Activated naive CD4-positive, alpha-beta T cell treated with anti-CD3 and anti-CD28 coated beads for 36 hours (primary cell): ENCODE data around the gene SGSM2. TPM values are rescaled to one million over a fixed set of nuclear protein-coding genes. Genes with fewer than 3 reads are reported as not detected.

Experiments
- CTCF ChIA-PET: fragments of 350-600 bp; sonication (Branson Sonifier 250); formaldehyde crosslinking; loops from one replicate; lab custom pipeline; 2021; ENCODE audit warnings: antibody characterized with exemption; lab: Charles Lee
- DNase-seq: peaks from one replicate; pipeline ENCODE4 v3.0.0-alpha.2; 2020
- H3K27ac Mint-ChIP-seq: one replicate; pipeline ENCODE4 v1.8.0; 2021; ENCODE audit warnings: mild to moderate bottlenecking, mixed read lengths
- H3K27me3 Mint-ChIP-seq: one replicate; pipeline ENCODE4 v1.8.0; 2021; ENCODE audit warnings: low read depth, mixed read lengths
- H3K36me3 Mint-ChIP-seq: one replicate; pipeline ENCODE4 v1.8.0; 2021; ENCODE audit warnings: low read depth, mixed read lengths
- H3K4me1 Mint-ChIP-seq: one replicate; pipeline ENCODE4 v1.8.0; 2021; ENCODE audit warnings: low read depth, mixed read lengths
- H3K4me3 Mint-ChIP-seq: one replicate; pipeline ENCODE4 v1.8.0; 2021; ENCODE audit warnings: mild to moderate bottlenecking, moderate library complexity, mixed read lengths
- H3K9me3 Mint-ChIP-seq: one replicate; pipeline ENCODE4 v1.8.0; 2021; ENCODE audit warnings: mixed read lengths
- intact Hi-C: fragments of 100-400 bp; cut with micrococcal nuclease; formaldehyde crosslinking; loops from one replicate; pipeline ENCODE4 v1.15.1; 2023
- total RNA-seq, 2 experiments: library from RNA; stranded (reverse); gene quantifications; one replicate each; pipeline ENCODE4 v1.2.3, GENCODE V29; 2021

SGSM2 gene
- total RNA-seq, 2 experiments from 2014 or later: 20.3 to 22.0 TPM

GRCh38 chr17:2372180-2372579, 34.9 kb downstream of the SGSM2 start:
- Mint-ChIP-seq H3K27me3 (no peaks in the 10 kb centered on the region), H3K4me1 (no peaks in the 10 kb centered on the region), H3K9me3 (no peaks in the 10 kb centered on the region), H3K27ac (no peak overlapping the region), H3K4me3 (no peak overlapping the region), H3K36me3 (no peaks in the 10 kb centered on the region)
- CTCF ChIA-PET: interaction anchor here (0.9 kb wide), 1 partner anchor 10 kb away, joined by 3 read pairs; no protein-coding TSS in a partner anchor
- DNase-seq: no peak
- intact Hi-C loops: no loop called here

GRCh38 chr17:2372681-2373080, 35.4 kb downstream of the SGSM2 start:
- CTCF ChIA-PET: interaction anchor here (0.9 kb wide), 1 partner anchor 10 kb away, joined by 3 read pairs; no protein-coding TSS in a partner anchor
- H3K27ac Mint-ChIP-seq: no peak overlapping the region
- no peaks in the 10 kb centered on the region for H3K36me3 Mint-ChIP-seq
- H3K4me1 Mint-ChIP-seq: no peaks in the 10 kb centered on the region
- no peak for DNase-seq
- H3K9me3 Mint-ChIP-seq: no peaks in the 10 kb centered on the region
- H3K27me3 Mint-ChIP-seq: no peaks in the 10 kb centered on the region
- H3K4me3 Mint-ChIP-seq: no peak overlapping the region
- intact Hi-C loops: no loop called here

GRCh38 chr17:2373179-2373578, 35.9 kb downstream of the SGSM2 start:
- no peaks in the 10 kb centered on the region for H3K27me3 Mint-ChIP-seq
- no peak for DNase-seq
- H3K4me3 Mint-ChIP-seq: no peak overlapping the region

GRCh38 chr17:2374549-2375285, 37.4 kb downstream of the SGSM2 start:
- DNase-seq: no peak
- Mint-ChIP-seq H3K9me3 (no peaks in the 10 kb centered on the region), H3K4me3 (no peak overlapping the region), H3K4me1 (no peaks in the 10 kb centered on the region), H3K36me3 (no peaks in the 10 kb centered on the region), H3K27ac (no peak overlapping the region), H3K27me3 (no peaks in the 10 kb centered on the region)
- CTCF ChIA-PET: no interaction called here
- intact Hi-C loops: no loop called here

More at GRCh38 chr17:2373179-2373578, 35.9 kb downstream of the SGSM2 start:
- no peak overlapping the region for H3K27ac Mint-ChIP-seq
- no peaks in the 10 kb centered on the region for H3K4me1 Mint-ChIP-seq
- intact Hi-C loops: no loop called here
- H3K36me3 Mint-ChIP-seq: no peaks in the 10 kb centered on the region
- CTCF ChIA-PET: interaction anchor here (0.9 kb wide), 1 partner anchor 9 kb away, joined by 3 read pairs; no protein-coding TSS in a partner anchor
- H3K9me3 Mint-ChIP-seq: no peaks in the 10 kb centered on the region

- H3K27ac Mint-ChIP-seq: no peak overlapping the region
- CTCF ChIA-PET: no interaction called here
- H3K36me3 Mint-ChIP-seq: no peaks in the 10 kb centered on the region
- no peaks in the 10 kb centered on the region for H3K27me3 Mint-ChIP-seq
- H3K4me3 Mint-ChIP-seq: no peak overlapping the region
- H3K4me1 Mint-ChIP-seq: no peaks in the 10 kb centered on the region
- DNase-seq: no peak
- intact Hi-C loops: no loop called here
- no peaks in the 10 kb centered on the region for H3K9me3 Mint-ChIP-seq
Observed at GRCh38 chr17:2375406-2375805, 38.1 kb downstream of the SGSM2 start.

GRCh38 chr17:2376107-2376506, 38.8 kb downstream of the SGSM2 start:
- no peaks in the 10 kb centered on the region for H3K36me3 Mint-ChIP-seq
- no peaks in the 10 kb centered on the region for H3K27me3 Mint-ChIP-seq
- CTCF ChIA-PET: interaction anchor here (1.2 kb wide), 1 partner anchor 40 kb away, joined by 4 read pairs; no protein-coding TSS in a partner anchor
- no peak for DNase-seq
- intact Hi-C loops: no loop called here
- no peak overlapping the region for H3K4me3 Mint-ChIP-seq
- no peak overlapping the region for H3K27ac Mint-ChIP-seq
- no peaks in the 10 kb centered on the region for H3K4me1 Mint-ChIP-seq
- H3K9me3 Mint-ChIP-seq: no peaks in the 10 kb centered on the region

- Mint-ChIP-seq H3K27me3 (no peaks in the 10 kb centered on the region), H3K36me3 (no peaks in the 10 kb centered on the region), H3K9me3 (no peaks in the 10 kb centered on the region), H3K27ac (no peak overlapping the region), H3K4me1 (no peaks in the 10 kb centered on the region), H3K4me3 (no peak overlapping the region)
- DNase-seq: no peak
- intact Hi-C loops: no loop called here
- CTCF ChIA-PET: interaction anchor here (0.7 kb wide), 1 partner anchor 44 kb away, joined by 3 read pairs; no protein-coding TSS in a partner anchor
Observed at GRCh38 chr17:2377659-2378058, 40.4 kb downstream of the SGSM2 start.

- Mint-ChIP-seq H3K36me3 (no peaks in the 10 kb centered on the region), H3K4me3 (no peak overlapping the region), H3K27me3 (no peaks in the 10 kb centered on the region), H3K4me1 (no peaks in the 10 kb centered on the region), H3K27ac (no peak overlapping the region), H3K9me3 (no peaks in the 10 kb centered on the region)
- CTCF ChIA-PET: interaction anchor here (0.6 to 1.1 kb wide), 2 partner anchors 37 to 82 kb away, joined by 4 to 5 read pairs; no protein-coding TSS in a partner anchor
- no peak for DNase-seq
- intact Hi-C loops: no loop called here
Observed at GRCh38 chr17:2378905-2379304, 41.6 kb downstream of the SGSM2 start.

- intact Hi-C loops: no loop called here
- no peak for DNase-seq
- no peak overlapping the region for H3K27ac Mint-ChIP-seq
Observed at GRCh38 chr17:2379489-2380225, 42.4 kb downstream of the SGSM2 start.

GRCh38 chr17:2380226-2380922, 43.1 kb downstream of the SGSM2 start:
- Mint-ChIP-seq H3K27ac (no peak overlapping the region), H3K4me1 (no peaks in the 10 kb centered on the region), H3K9me3 (no peaks in the 10 kb centered on the region), H3K27me3 (no peaks in the 10 kb centered on the region), H3K4me3 (no peak overlapping the region), H3K36me3 (no peaks in the 10 kb centered on the region)
- intact Hi-C loops: no loop called here
- no peak for DNase-seq
- CTCF ChIA-PET: interaction anchor here (7.2 kb wide), 1 partner anchor 37 kb away, joined by 247 read pairs; no protein-coding TSS in a partner anchor

More at GRCh38 chr17:2379489-2380225, 42.4 kb downstream of the SGSM2 start:
- Mint-ChIP-seq H3K4me1 (no peaks in the 10 kb centered on the region), H3K4me3 (no peak overlapping the region), H3K36me3 (no peaks in the 10 kb centered on the region), H3K9me3 (no peaks in the 10 kb centered on the region), H3K27me3 (no peaks in the 10 kb centered on the region)
- CTCF ChIA-PET: interaction anchor here (1.1 to 7.2 kb wide), 2 partner anchors 36 to 38 kb away, joined by 5 to 247 read pairs; no protein-coding TSS in a partner anchor

- Mint-ChIP-seq H3K9me3 (no peaks in the 10 kb centered on the region), H3K4me1 (no peaks in the 10 kb centered on the region), H3K27me3 (no peaks in the 10 kb centered on the region), H3K36me3 (no peaks in the 10 kb centered on the region), H3K4me3 (no peak overlapping the region), H3K27ac (no peak overlapping the region)
- no peak for DNase-seq
- intact Hi-C loops: no loop called here
- CTCF ChIA-PET: interaction anchor here (0.5 to 7.2 kb wide), 10 partner anchors 11 to 176 kb away, joined by 3 to 247 read pairs (median 6); no protein-coding TSS in a partner anchor
Observed at GRCh38 chr17:2380950-2381649, 43.8 kb downstream of the SGSM2 start.
